Keratinocyte (primary cell): ENCODE data around the gene CDC25C. TPM values are rescaled to one million over a fixed set of nuclear protein-coding genes. Genes with fewer than 3 reads are reported as not detected.
A peak's percentile ranks its signal among the peaks of the same experiment; 100 is the strongest.

Source experiments
- DNase-seq: peaks from one replicate; pipeline ENCODE4 v3.0.0-alpha.2; 2011; ENCODE audit warnings: low read depth, missing footprints, low spot score
- FAIRE-seq: peaks from 2 replicates; lab custom pipeline; 2011; peaks lifted over from hg19 to GRCh38; lab: Jason Lieb, UNC
- H2AFZ ChIP-seq: 2 replicates; pipeline ENCODE4 v1.6.0; 2012; ENCODE audit warnings: low read length, control low read depth, inconsistent platforms; ENCODE audit not compliant: control insufficient read depth
- H3K27ac ChIP-seq: 2 replicates; pipeline ENCODE4 v1.5.1; 2011; ENCODE audit warnings: low read length; ENCODE audit not compliant: control insufficient read depth, insufficient read depth
- H3K27me3 ChIP-seq: 3 replicates; pipeline ENCODE4 v1.6.0; 2011; ENCODE audit warnings: low read length; ENCODE audit not compliant: control insufficient read depth, insufficient read depth; ENCODE audit errors: extremely low read depth
- H3K36me3 ChIP-seq, 2 experiments: 2 replicates in 1 of 2; 3 replicates in 1 of 2; pipeline ENCODE4 v1.5.1; 2011; ENCODE audit warnings: low read length in 2 of 2, mild to moderate bottlenecking in 1 of 2; ENCODE audit not compliant: control insufficient read depth in 2 of 2, insufficient read depth in 2 of 2; ENCODE audit errors: extremely low read depth in 1 of 2
- H3K4me1 ChIP-seq: 3 replicates; pipeline ENCODE4 v1.5.1; 2011; ENCODE audit warnings: low read length; ENCODE audit not compliant: control insufficient read depth, insufficient read depth; ENCODE audit errors: extremely low read depth
- H3K4me2 ChIP-seq: 3 replicates; pipeline ENCODE4 v1.6.0; 2011; ENCODE audit warnings: low read depth, low read length; ENCODE audit not compliant: control insufficient read depth, insufficient read depth; ENCODE audit errors: extremely low read depth
- H3K4me3 ChIP-seq, 3 experiments: fragments of 200-600 bp in 1 of 3; sonication (generic) in 1 of 3; 2 replicates in 2 of 3; 3 replicates in 1 of 3; pipeline ENCODE4 v1.5.1; 2011 to 2016; ENCODE audit warnings: low read length in 3 of 3, mild to moderate bottlenecking in 3 of 3, control low read depth in 2 of 3, inconsistent platforms in 1 of 3, low read depth in 1 of 3, mixed read lengths in 1 of 3, mixed run types in 1 of 3, moderate library complexity in 1 of 3; ENCODE audit not compliant: control insufficient read depth in 2 of 3, insufficient read depth in 2 of 3; ENCODE audit errors: extremely low read depth in 1 of 3
- H3K79me2 ChIP-seq: 2 replicates; pipeline ENCODE4 v1.6.0; 2012; ENCODE audit warnings: low read length; ENCODE audit not compliant: control insufficient read depth, insufficient read depth
- H3K9ac ChIP-seq: 3 replicates; pipeline ENCODE4 v1.6.0; 2011; ENCODE audit warnings: low read length; ENCODE audit not compliant: control insufficient read depth, insufficient read depth; ENCODE audit errors: extremely low read depth
- H3K9me1 ChIP-seq: 3 replicates; pipeline ENCODE4 v1.6.0; 2011; ENCODE audit warnings: low read length; ENCODE audit not compliant: control insufficient read depth, insufficient read depth; ENCODE audit errors: extremely low read depth
- H3K9me3 ChIP-seq: 2 replicates; pipeline ENCODE4 v1.5.1; 2012; ENCODE audit warnings: low read depth, low read length; ENCODE audit not compliant: control insufficient read depth
- H4K20me1 ChIP-seq: 3 replicates; pipeline ENCODE4 v1.6.0; 2011; ENCODE audit warnings: low read length; ENCODE audit not compliant: control insufficient read depth, insufficient read depth; ENCODE audit errors: extremely low read depth
- EZH2 ChIP-seq: IDR thresholded peaks from one replicate; pipeline ENCODE4 v1.6.1; 2012; ENCODE audit warnings: inconsistent platforms, mild to moderate bottlenecking, low read length, moderate library complexity
- dilution Hi-C: fragments of 300-500 bp; cut with MboI; formaldehyde crosslinking; loops from one replicate; pipeline ENCODE4 v1.7.0; 2020; ENCODE audit warnings: low sequenced_read_pairs; ENCODE audit not compliant: extremely low pct_ligation_motif_present
- polyA plus RNA-seq, 5 experiments: library from polyadenylated mRNA; depleted of rRNA in 3 of 5; stranded (reverse) in 3 of 5; stranded (forward) in 1 of 5; unstranded in 1 of 5; fragments of >200 nt; gene quantifications; 1 replicate in 1 of 5; 2 replicates in 3 of 5; 3 replicates in 1 of 5; pipeline versions ENCODE4 v1.2.1 to v1.2.3, GENCODE V29; 2011 to 2012; ENCODE audit warnings: missing spikeins in 2 of 5, low read depth in 1 of 5, low replicate concordance in 1 of 5
- TF ChIP-seq, protein P1 (sequence below), 3 experiments: IDR thresholded peaks in 1 of 3; conservative IDR thresholded peaks in 1 of 3; optimal IDR thresholded peaks in 1 of 3; 2 replicates in 2 of 3; 3 replicates in 1 of 3; pipeline versions ENCODE3 to v1.5.1; 2011; ENCODE audit warnings: low read length in 3 of 3, mild to moderate bottlenecking in 3 of 3, moderate library complexity in 2 of 3, control low read depth in 1 of 3, inconsistent platforms in 1 of 3; ENCODE audit not compliant: insufficient read depth in 2 of 3; ENCODE audit errors: extremely low read depth in 1 of 3

CDC25C gene
- polyA plus RNA-seq, 1 donor (not counting 4 experiments of a cell fraction or from before 2014, with no cell fraction given) = 4.7 TPM

DNA sequence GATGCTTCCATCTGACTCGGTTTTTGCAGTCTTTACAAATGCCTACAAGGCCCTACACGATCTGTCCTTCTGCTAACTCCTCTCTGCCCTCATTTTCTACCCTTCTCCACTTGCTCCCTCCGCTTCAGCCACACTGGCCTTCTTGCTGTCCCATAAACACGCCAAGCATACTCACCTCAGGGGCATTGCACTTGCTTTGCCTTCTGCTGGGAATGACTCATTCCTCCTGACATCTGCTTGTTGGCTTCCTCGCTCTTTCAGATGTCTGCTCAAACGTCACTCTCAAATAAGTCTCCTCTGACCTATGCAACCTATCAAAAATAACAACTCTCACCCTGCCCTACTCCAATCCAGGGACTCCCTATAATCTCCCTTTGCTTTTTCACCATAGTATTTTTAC is 28.2 kb downstream of the CDC25C start:
- Histone ChIP-seq H4K20me1 (no peaks in the 10 kb centered on the region), H3K9me1 (no peaks in the 10 kb centered on the region), H3K4me1 (peaks cover 4% of the 10 kb centered on the region), H3K79me2 (no peaks in the 10 kb centered on the region), H3K4me2 (no peak overlapping the region), H3K27ac (no peak overlapping the region), H3K9me3 (no peaks in the 10 kb centered on the region), H2AFZ (no peak overlapping the region), H3K36me3 (no peaks in the 10 kb centered on the region), H3K4me3 (no peak overlapping the region), H3K27me3 (no peaks in the 10 kb centered on the region), H3K9ac (no peak overlapping the region)
- DNase-seq = no peak
- dilution Hi-C loops = no loop called here
- TF ChIP-seq, protein P1, sequence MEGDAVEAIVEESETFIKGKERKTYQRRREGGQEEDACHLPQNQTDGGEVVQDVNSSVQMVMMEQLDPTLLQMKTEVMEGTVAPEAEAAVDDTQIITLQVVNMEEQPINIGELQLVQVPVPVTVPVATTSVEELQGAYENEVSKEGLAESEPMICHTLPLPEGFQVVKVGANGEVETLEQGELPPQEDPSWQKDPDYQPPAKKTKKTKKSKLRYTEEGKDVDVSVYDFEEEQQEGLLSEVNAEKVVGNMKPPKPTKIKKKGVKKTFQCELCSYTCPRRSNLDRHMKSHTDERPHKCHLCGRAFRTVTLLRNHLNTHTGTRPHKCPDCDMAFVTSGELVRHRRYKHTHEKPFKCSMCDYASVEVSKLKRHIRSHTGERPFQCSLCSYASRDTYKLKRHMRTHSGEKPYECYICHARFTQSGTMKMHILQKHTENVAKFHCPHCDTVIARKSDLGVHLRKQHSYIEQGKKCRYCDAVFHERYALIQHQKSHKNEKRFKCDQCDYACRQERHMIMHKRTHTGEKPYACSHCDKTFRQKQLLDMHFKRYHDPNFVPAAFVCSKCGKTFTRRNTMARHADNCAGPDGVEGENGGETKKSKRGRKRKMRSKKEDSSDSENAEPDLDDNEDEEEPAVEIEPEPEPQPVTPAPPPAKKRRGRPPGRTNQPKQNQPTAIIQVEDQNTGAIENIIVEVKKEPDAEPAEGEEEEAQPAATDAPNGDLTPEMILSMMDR (optimal IDR thresholded peaks at IDR 0.05 in 1 of 3, IDR thresholded peaks at IDR 0.05 in 1 of 3, conservative IDR thresholded peaks at IDR 0.05 in 1 of 3; ENCODE audit: extremely low read depth in 1 of 3, insufficient read depth in 2 of 3, low read length in 3 of 3) = no peak
- no peak for TF ChIP-seq EZH2
- peak; percentile 49 for FAIRE-seq

DNA sequence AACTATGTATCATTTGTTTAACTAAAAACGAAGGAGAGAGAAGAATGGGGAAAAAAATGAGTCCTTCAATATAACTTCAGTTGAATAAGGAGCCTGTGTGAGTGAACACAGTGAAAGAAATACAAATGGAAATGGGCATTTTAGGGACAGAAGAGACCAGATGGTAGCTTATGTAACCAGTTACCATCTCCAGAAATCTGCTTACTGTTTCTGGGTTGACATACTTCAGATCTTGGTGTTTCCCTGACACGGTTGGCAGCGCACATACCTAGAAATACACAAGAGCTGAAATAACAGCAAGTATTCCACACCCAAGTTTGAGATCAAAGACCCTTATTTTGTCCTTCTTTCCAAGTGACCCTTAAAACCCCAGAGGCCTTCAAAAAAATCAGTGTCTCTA is 42.3 kb downstream of the CDC25C start:
- Histone ChIP-seq H3K4me1 (no peaks in the 10 kb centered on the region), H3K9me3 (no peaks in the 10 kb centered on the region), H3K27me3 (no peaks in the 10 kb centered on the region), H3K9ac (no peak overlapping the region), H3K9me1 (no peaks in the 10 kb centered on the region), H3K27ac (no peak overlapping the region), H3K4me3 (no peak overlapping the region), H3K36me3 (no peaks in the 10 kb centered on the region), H2AFZ (no peak overlapping the region), H3K4me2 (no peak overlapping the region), H4K20me1 (no peaks in the 10 kb centered on the region), H3K79me2 (no peaks in the 10 kb centered on the region)
- FAIRE-seq (no peak), DNase-seq (no peak)
- dilution Hi-C loops = no loop called here
- TF ChIP-seq, protein P1 (optimal IDR thresholded peaks at IDR 0.05 in 1 of 3, IDR thresholded peaks at IDR 0.05 in 1 of 3, conservative IDR thresholded peaks at IDR 0.05 in 1 of 3; ENCODE audit: extremely low read depth in 1 of 3, insufficient read depth in 2 of 3, low read length in 3 of 3) = no peak
- no peak for TF ChIP-seq EZH2
